ENCODE data around the gene MAGI1. TPM values are rescaled to one million over a fixed set of nuclear protein-coding genes. Genes with fewer than 3 reads are reported as not detected.

The MAGI1 gene
- total RNA-seq (8.0 and 15.7 TPM in 2 replicates), polyA plus RNA-seq (12.5 and 23.7 TPM in 2 replicates), polyA minus RNA-seq (ENCODE audit: low replicate concordance) (7.5 and 22.0 TPM in 2 replicates)
- polyA plus RNA-seq (2012), result 9.0 and 20.7 TPM in 2 replicates

DNA sequence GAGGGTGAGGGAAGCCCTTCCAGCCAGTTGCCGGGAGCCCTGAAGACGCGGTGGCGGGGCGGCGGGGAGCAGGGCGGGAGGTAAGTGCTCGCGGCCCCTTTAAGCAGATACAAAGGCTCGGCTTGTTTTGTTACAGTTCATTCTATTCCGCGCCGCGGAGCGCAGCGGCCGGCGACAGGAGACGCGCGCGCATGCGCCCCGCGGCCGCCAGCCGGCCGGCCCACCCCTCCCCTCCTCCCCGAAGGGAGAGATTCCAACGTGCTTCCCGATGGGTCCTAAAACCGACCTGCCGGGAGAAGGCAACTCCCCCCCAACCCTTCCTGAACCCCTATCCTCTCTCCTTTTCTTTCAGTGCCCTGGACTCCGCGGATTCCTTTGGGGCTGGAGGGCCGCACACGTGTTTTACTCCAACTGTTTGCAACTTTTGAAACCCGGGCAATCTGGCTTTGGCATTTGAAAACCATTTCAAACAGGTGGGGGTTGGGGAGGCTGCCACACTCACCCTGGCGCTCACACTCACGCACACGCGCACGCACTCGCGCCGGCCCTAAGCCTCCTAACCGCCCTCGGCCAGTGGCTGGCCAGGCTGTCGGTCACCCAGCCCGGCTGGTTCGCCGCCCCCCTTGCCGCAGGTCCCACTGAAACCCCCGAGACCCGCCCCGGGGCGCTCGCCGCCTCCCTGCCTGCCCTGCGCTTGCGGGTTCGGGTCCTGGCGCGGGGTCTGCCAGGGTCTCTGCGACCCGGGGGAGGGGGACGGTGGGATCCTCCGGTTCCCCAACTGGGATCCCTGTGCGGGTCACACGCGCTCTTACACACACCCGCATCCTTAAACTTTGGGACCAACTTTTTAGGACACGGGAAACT, at the start of gene MAGI1:
TSS of gene MAGI1 (minus strand) at position 193 of the 864 bp plus-strand sequence. CDS start 610 bp downstream, outside the sequence.
- peak within 1 kb of the TSS; percentile 95 for H3K4me2 ChIP-seq (ENCODE audit: extremely low read depth, insufficient read depth, low read length)
- no peaks in the 10 kb centered on the region for H3K27me3 ChIP-seq (ENCODE audit: control insufficient read depth, insufficient read depth, low read length)
- DNase-seq (ENCODE audit: low read depth in 2 of 2), result peak; percentile 96
- H3K79me2 ChIP-seq (ENCODE audit: control insufficient read depth, insufficient read depth, low read length), result peaks cover 34% of the 10 kb centered on the region
- H3K9me3 ChIP-seq (ENCODE audit: control insufficient read depth, insufficient read depth, low read depth, low read length), result no peaks in the 10 kb centered on the region
- peak within 1 kb of the TSS; percentile 69 to 94 (median 87) for H3K4me3 ChIP-seq (replicated peaks in 1 of 4; ENCODE audit: control extremely low read depth in 1 of 4, insufficient read depth in 1 of 4, low read depth in 3 of 4, low read length in 4 of 4)
- H3K36me3 ChIP-seq (ENCODE audit: control insufficient read depth, insufficient read depth, low read length), result no peaks in the 10 kb centered on the region
- H3K4me1 ChIP-seq (ENCODE audit: control insufficient read depth, extremely low read depth, insufficient read depth, low read length), result peaks cover 29% of the 10 kb centered on the region
- H4K20me1 ChIP-seq (ENCODE audit: control insufficient read depth, extremely low read depth, insufficient read depth, low read length), result no peaks in the 10 kb centered on the region
- TF ChIP-seq EZH2 (IDR thresholded peaks at IDR 0.05; ENCODE audit: low read length, missing control alignments), result no peak
- TF ChIP-seq, protein P1, sequence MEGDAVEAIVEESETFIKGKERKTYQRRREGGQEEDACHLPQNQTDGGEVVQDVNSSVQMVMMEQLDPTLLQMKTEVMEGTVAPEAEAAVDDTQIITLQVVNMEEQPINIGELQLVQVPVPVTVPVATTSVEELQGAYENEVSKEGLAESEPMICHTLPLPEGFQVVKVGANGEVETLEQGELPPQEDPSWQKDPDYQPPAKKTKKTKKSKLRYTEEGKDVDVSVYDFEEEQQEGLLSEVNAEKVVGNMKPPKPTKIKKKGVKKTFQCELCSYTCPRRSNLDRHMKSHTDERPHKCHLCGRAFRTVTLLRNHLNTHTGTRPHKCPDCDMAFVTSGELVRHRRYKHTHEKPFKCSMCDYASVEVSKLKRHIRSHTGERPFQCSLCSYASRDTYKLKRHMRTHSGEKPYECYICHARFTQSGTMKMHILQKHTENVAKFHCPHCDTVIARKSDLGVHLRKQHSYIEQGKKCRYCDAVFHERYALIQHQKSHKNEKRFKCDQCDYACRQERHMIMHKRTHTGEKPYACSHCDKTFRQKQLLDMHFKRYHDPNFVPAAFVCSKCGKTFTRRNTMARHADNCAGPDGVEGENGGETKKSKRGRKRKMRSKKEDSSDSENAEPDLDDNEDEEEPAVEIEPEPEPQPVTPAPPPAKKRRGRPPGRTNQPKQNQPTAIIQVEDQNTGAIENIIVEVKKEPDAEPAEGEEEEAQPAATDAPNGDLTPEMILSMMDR (conservative IDR thresholded peaks at IDR 0.05 in 1 of 2, IDR thresholded peaks at IDR 0.05 in 1 of 2; ENCODE audit: low read depth in 1 of 2, low read length in 2 of 2), result no peak
- peak within 1 kb of the TSS; percentile 88 for H3K27ac ChIP-seq (ENCODE audit: insufficient read depth, low read length)
- H2AFZ ChIP-seq (ENCODE audit: low read length), result peak within 1 kb of the TSS; percentile 73
- H3K9ac ChIP-seq (ENCODE audit: insufficient read depth, low read length), result peak within 1 kb of the TSS; percentile 81

DNA sequence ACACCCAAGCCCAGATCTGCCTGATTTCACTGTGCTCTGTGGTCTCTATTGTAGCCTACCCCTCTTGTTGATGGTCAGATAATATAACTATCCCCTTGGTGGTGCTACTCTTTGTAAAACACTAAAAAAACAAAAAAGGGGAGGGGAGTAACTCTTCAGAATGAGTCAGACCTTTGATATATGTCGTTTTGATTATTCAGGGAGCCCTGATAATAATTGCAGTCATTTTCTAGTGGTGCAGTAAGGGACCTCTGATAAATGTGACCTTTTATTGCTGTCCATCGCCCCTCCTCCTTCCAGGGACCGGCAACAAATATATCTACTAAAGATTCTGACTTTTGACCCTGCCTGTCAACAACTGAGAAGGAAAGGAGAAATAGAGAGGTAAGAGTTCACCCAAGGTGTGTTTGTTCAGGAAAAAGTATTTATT, 45.1 kb upstream of the MAGI1 start:
- H3K4me3 ChIP-seq (replicated peaks in 1 of 4; ENCODE audit: control extremely low read depth in 1 of 4, insufficient read depth in 1 of 4, low read depth in 3 of 4, low read length in 4 of 4), result no peak overlapping the region
- TF ChIP-seq, protein P1 (conservative IDR thresholded peaks at IDR 0.05 in 1 of 2, IDR thresholded peaks at IDR 0.05 in 1 of 2; ENCODE audit: low read depth in 1 of 2, low read length in 2 of 2), result no peak
- TF ChIP-seq EZH2 (IDR thresholded peaks at IDR 0.05; ENCODE audit: low read length, missing control alignments), result no peak
- no peaks in the 10 kb centered on the region for H4K20me1 ChIP-seq (ENCODE audit: control insufficient read depth, extremely low read depth, insufficient read depth, low read length)
- no peaks in the 10 kb centered on the region for H3K79me2 ChIP-seq (ENCODE audit: control insufficient read depth, insufficient read depth, low read length)
- peak in 1 of 2 donors; percentile 7 for DNase-seq (ENCODE audit: low read depth in 2 of 2)
- no peak overlapping the region for H2AFZ ChIP-seq (ENCODE audit: low read length)
- no peaks in the 10 kb centered on the region for H3K9me3 ChIP-seq (ENCODE audit: control insufficient read depth, insufficient read depth, low read depth, low read length)
- H3K4me2 ChIP-seq (ENCODE audit: extremely low read depth, insufficient read depth, low read length), result no peak overlapping the region
- no peaks in the 10 kb centered on the region for H3K4me1 ChIP-seq (ENCODE audit: control insufficient read depth, extremely low read depth, insufficient read depth, low read length)
- no peaks in the 10 kb centered on the region for H3K36me3 ChIP-seq (ENCODE audit: control insufficient read depth, insufficient read depth, low read length)
- H3K27me3 ChIP-seq (ENCODE audit: control insufficient read depth, insufficient read depth, low read length), result no peaks in the 10 kb centered on the region
- H3K27ac ChIP-seq (ENCODE audit: insufficient read depth, low read length), result no peak overlapping the region
- no peak overlapping the region for H3K9ac ChIP-seq (ENCODE audit: insufficient read depth, low read length)

DNA sequence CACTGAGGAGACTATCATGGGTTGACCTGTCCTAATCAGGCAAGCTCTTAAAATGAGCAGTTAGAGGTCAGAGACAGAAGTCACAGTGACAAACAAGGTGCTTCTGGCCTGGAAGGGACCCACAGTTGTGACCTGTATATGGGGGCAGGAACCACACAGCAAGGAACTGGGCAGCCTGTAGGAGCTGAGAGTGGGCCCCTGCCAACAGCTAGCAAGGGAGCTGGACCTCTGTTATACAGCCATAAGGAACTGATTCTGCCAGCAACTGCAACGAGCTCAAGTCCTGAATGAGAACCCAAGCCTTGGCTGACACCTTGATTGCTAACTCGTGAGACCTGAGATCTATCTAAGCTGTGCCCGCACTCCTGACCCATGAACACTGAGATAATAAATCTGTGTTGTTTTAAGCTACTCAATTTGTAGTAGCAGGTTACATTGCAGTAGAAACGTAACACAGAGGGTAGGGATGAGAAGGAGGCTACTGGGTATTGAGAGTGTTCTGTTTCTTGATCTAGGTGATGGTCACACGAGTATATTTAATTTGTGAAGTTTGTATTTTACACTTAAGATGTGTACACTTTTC, 44.5 kb upstream of the MAGI1 start:
- Histone ChIP-seq H2AFZ (ENCODE audit: low read length) (no peak overlapping the region), H3K27me3 (ENCODE audit: control insufficient read depth, insufficient read depth, low read length) (no peaks in the 10 kb centered on the region), H4K20me1 (ENCODE audit: control insufficient read depth, extremely low read depth, insufficient read depth, low read length) (no peaks in the 10 kb centered on the region), H3K4me3 (replicated peaks in 1 of 4; ENCODE audit: control extremely low read depth in 1 of 4, insufficient read depth in 1 of 4, low read depth in 3 of 4, low read length in 4 of 4) (no peak overlapping the region), H3K36me3 (ENCODE audit: control insufficient read depth, insufficient read depth, low read length) (no peaks in the 10 kb centered on the region), H3K79me2 (ENCODE audit: control insufficient read depth, insufficient read depth, low read length) (no peaks in the 10 kb centered on the region), H3K4me1 (ENCODE audit: control insufficient read depth, extremely low read depth, insufficient read depth, low read length) (no peaks in the 10 kb centered on the region), H3K27ac (ENCODE audit: insufficient read depth, low read length) (no peak overlapping the region), H3K4me2 (ENCODE audit: extremely low read depth, insufficient read depth, low read length) (no peak overlapping the region), H3K9me3 (ENCODE audit: control insufficient read depth, insufficient read depth, low read depth, low read length) (no peaks in the 10 kb centered on the region), H3K9ac (ENCODE audit: insufficient read depth, low read length) (no peak overlapping the region)
- TF ChIP-seq EZH2 (IDR thresholded peaks at IDR 0.05; ENCODE audit: low read length, missing control alignments), result no peak
- TF ChIP-seq, protein P1 (conservative IDR thresholded peaks at IDR 0.05 in 1 of 2, IDR thresholded peaks at IDR 0.05 in 1 of 2; ENCODE audit: low read depth in 1 of 2, low read length in 2 of 2), result no peak
- no peak for DNase-seq (ENCODE audit: low read depth in 2 of 2)
